K562 (cell line): Measurements from ENCODE around the gene ECHDC3. TPM values are rescaled to one million over a fixed set of nuclear protein-coding genes. Genes with fewer than 3 reads are reported as not detected.
A peak's percentile ranks its signal among the peaks of the same experiment; 100 is the strongest.

Source experiments
- ATAC-seq: fragments of 200-7000 bp; cut with Tn5 transposase; 3 replicates; pipeline ENCODE4 v1.9.1; 2020; ENCODE audit warnings: moderate library complexity
- BruUV-seq: library from RNA; stranded (reverse); fragments of 400-500 nt; replicated peaks from 2 replicates; lab custom pipeline; 2021; lab: Mats Ljungman, UMichigan
- CTCF ChIA-PET: fragments of 300-600 bp; formaldehyde crosslinking; extraction: SDS; loops from one replicate; lab custom pipeline; 2021; ENCODE audit warnings: low intra/inter-chr PET ratio; lab: Yijun Ruan, JAX
- POLR2A ChIA-PET: fragments of 300-600, 350-650 bp; sonication (Branson Sonifier 250); formaldehyde crosslinking; extraction: SDS; loops from one replicate; lab custom pipeline; 2021; ENCODE audit warnings: antibody characterized with exemption, inconsistent platforms; lab: Yijun Ruan, JAX
- DNase-seq, 4 experiments: peaks; one replicate each; pipeline versions ENCODE4 v3.0.0 to v3.0.0-alpha.2; 2011 to 2018; ENCODE audit warnings: low spot score in 3 of 4, mixed read lengths in 3 of 4; ENCODE audit errors: extremely low read depth in 1 of 4
- FAIRE-seq: peaks from 2 replicates; lab custom pipeline; 2011; peaks lifted over from hg19 to GRCh38; lab: Jason Lieb, UNC
- H2AFZ ChIP-seq: 2 replicates; pipeline ENCODE4 v1.6.0; 2011; ENCODE audit warnings: low read depth, low read length, control low read depth, inconsistent platforms
- H3K27ac ChIP-seq: fragments of 200-600 bp; 3 replicates; pipeline ENCODE4 v1.8.0; 2011; ENCODE audit warnings: low read depth, mild to moderate bottlenecking, control low read depth, inconsistent platforms, low read length, moderate library complexity, mixed read lengths; ENCODE audit errors: extremely low read depth
- H3K27me3 ChIP-seq, 2 experiments: fragments of 300-600 bp in 1 of 2; 2 replicates in 1 of 2; 3 replicates in 1 of 2; pipeline versions ENCODE4 v1.6.0 to v1.8.0; 2011; ENCODE audit warnings: inconsistent platforms in 2 of 2, low read length in 2 of 2, mild to moderate bottlenecking in 1 of 2, mixed read lengths in 1 of 2, moderate library complexity in 1 of 2; ENCODE audit not compliant: control insufficient read depth in 2 of 2, insufficient read depth in 2 of 2
- H3K36me3 ChIP-seq: fragments of 300-600 bp; 3 replicates; pipeline ENCODE4 v1.8.0; 2011; ENCODE audit warnings: mild to moderate bottlenecking, low read length, inconsistent platforms; ENCODE audit not compliant: control insufficient read depth, insufficient read depth
- H3K4me1 ChIP-seq, 2 experiments: fragments of 200-600 bp in 1 of 2; replicated peaks in 1 of 2; 2 replicates in 1 of 2; 3 replicates in 1 of 2; pipeline versions ENCODE4 v1.5.1 to v1.8.0; 2011; ENCODE audit warnings: inconsistent platforms in 2 of 2, low read length in 2 of 2, mild to moderate bottlenecking in 1 of 2, mixed read lengths in 1 of 2, moderate library complexity in 1 of 2; ENCODE audit not compliant: control insufficient read depth in 2 of 2, insufficient read depth in 2 of 2
- H3K4me2 ChIP-seq: 2 replicates; pipeline ENCODE4 v1.6.1; 2011; ENCODE audit warnings: low read length, control low read depth, inconsistent platforms, mixed read lengths; ENCODE audit not compliant: insufficient read depth
- H3K4me3 ChIP-seq: fragments of 200-600 bp; sonication (generic), shearing (Covaris generic); 2 replicates; pipeline ENCODE4 v1.5.1; 2016; ENCODE audit warnings: control low read depth, inconsistent platforms
- H3K79me2 ChIP-seq: fragments of 200-600 bp; 3 replicates; pipeline ENCODE4 v1.8.0; 2011; ENCODE audit warnings: low read length, inconsistent platforms; ENCODE audit not compliant: control insufficient read depth, insufficient read depth
- H3K9ac ChIP-seq, 2 experiments: 2 replicates each; pipeline versions ENCODE4 v1.6.0 to v1.6.1; 2011; ENCODE audit warnings: low read depth in 2 of 2, low read length in 2 of 2, control low read depth in 1 of 2, inconsistent platforms in 1 of 2, mild to moderate bottlenecking in 1 of 2, mixed read lengths in 1 of 2; ENCODE audit not compliant: insufficient read depth in 1 of 2
- H3K9me1 ChIP-seq: one replicate; pipeline ENCODE4 v1.6.0; 2011; ENCODE audit warnings: inconsistent platforms, mild to moderate bottlenecking, low read length, moderate library complexity; ENCODE audit not compliant: control insufficient read depth, insufficient read depth
- H3K9me3 ChIP-seq: replicated peaks from 2 replicates; pipeline ENCODE4 v1.5.1; 2011; ENCODE audit warnings: low read depth, low read length, inconsistent platforms; ENCODE audit not compliant: control insufficient read depth, insufficient read depth
- H4K20me1 ChIP-seq: replicated peaks from 2 replicates; pipeline ENCODE4 v1.6.1; 2011; ENCODE audit warnings: low read length, inconsistent platforms, mixed read lengths; ENCODE audit not compliant: control insufficient read depth, insufficient read depth
- CBX2 ChIP-seq: fragments of 200-600 bp; sonication (generic); IDR thresholded peaks from one replicate; pipeline ENCODE4 v1.6.1; 2012; ENCODE audit warnings: mild to moderate bottlenecking, low read length, inconsistent platforms; ENCODE audit not compliant: insufficient read depth, poor library complexity, severe bottlenecking
- CEBPG ChIP-seq, 3 experiments: fragments of 200-800 bp in 1 of 3; sonication (Bioruptor generic) in 1 of 3; sonication (generic) in 1 of 3; formaldehyde crosslinking in 1 of 3; IDR thresholded peaks in 2 of 3; conservative IDR thresholded peaks in 1 of 3; 2 replicates each; pipeline versions ENCODE4 v1.6.1 to v1.8.0; 2016 to 2022; ENCODE audit warnings: missing compliant biosample characterization in 2 of 3, missing genetic modification characterization in 2 of 3, mild to moderate bottlenecking in 1 of 3, missing genetic modification reagents in 1 of 3
- GABPB2 ChIP-seq: fragments of 250-450 bp; sonication (Bioruptor Pico); conservative IDR thresholded peaks from 2 replicates; pipeline ENCODE4 v1.5.1; 2021; ENCODE audit warnings: mild to moderate bottlenecking
- MIER1 ChIP-seq: fragments of 450-650 bp; IDR thresholded peaks from 2 replicates; pipeline ENCODE4 v1.6.1; 2016; ENCODE audit warnings: antibody characterized with exemption, mild to moderate bottlenecking, low read depth
- NFE2 ChIP-seq: IDR thresholded peaks from 2 replicates; pipeline ENCODE4 v1.6.1; 2014; ENCODE audit warnings: antibody characterized with exemption, low read depth
- RAD21 ChIP-seq, 2 experiments: fragments of 250-450 bp in 1 of 2; fragments of 450-650 bp in 1 of 2; sonication (Bioruptor Pico) in 1 of 2; formaldehyde crosslinking in 1 of 2; IDR thresholded peaks in 1 of 2; conservative IDR thresholded peaks in 1 of 2; 2 replicates each; pipeline versions ENCODE4 v1.4.0 to v1.8.0; 2020 to 2022; ENCODE audit warnings: mild to moderate bottlenecking in 2 of 2, moderate library complexity in 1 of 2
- REST ChIP-seq, 2 experiments: fragments of 450-650 bp; formaldehyde crosslinking in 1 of 2; IDR thresholded peaks; 2 replicates each; pipeline versions ENCODE4 v1.4.0 to v1.6.1; 2014 to 2020; ENCODE audit warnings: mild to moderate bottlenecking in 2 of 2, borderline replicate concordance in 1 of 2, low read depth in 1 of 2
- SLC30A9 ChIP-seq: fragments of 250-450 bp; sonication (Bioruptor Pico); IDR thresholded peaks from 2 replicates; pipeline ENCODE4 v1.8.0; 2022; ENCODE audit warnings: mild to moderate bottlenecking, moderate library complexity
- TAF1 ChIP-seq: IDR thresholded peaks from 2 replicates; pipeline ENCODE4 v1.6.1; 2011; ENCODE audit warnings: mild to moderate bottlenecking, low read length, moderate library complexity; ENCODE audit not compliant: insufficient read depth, control insufficient read depth, severe bottlenecking; ENCODE audit errors: extremely low read depth
- ZFP30 ChIP-seq: fragments of 250-450 bp; sonication (Bioruptor Pico); IDR thresholded peaks from 2 replicates; pipeline ENCODE4 v1.8.0; 2022; ENCODE audit warnings: moderate library complexity, mild to moderate bottlenecking, inconsistent platforms, borderline replicate concordance
- ZNF282 ChIP-seq: sonication (generic); formaldehyde crosslinking; IDR thresholded peaks from 2 replicates; pipeline ENCODE4 v1.8.1; 2023; ENCODE audit warnings: missing genetic modification reagents
- ZNF436 ChIP-seq: fragments of 250-450, 450-650 bp; sonication (Bioruptor Pico); formaldehyde crosslinking; IDR thresholded peaks from 2 replicates; pipeline ENCODE4 v1.7.0; 2020; ENCODE audit warnings: mild to moderate bottlenecking
- ZNF766 ChIP-seq: fragments of 200-800 bp; sonication (Bioruptor generic); conservative IDR thresholded peaks from 2 replicates; pipeline ENCODE4 v1.6.1; 2016; ENCODE audit warnings: missing genetic modification characterization, missing compliant biosample characterization
- ZNF77 ChIP-seq: fragments of 250-450 bp; sonication (Bioruptor Pico); IDR thresholded peaks from 2 replicates; pipeline ENCODE4 v1.5.0; 2020
- ZNF780A ChIP-seq: fragments of 250-450 bp; sonication (Bioruptor Pico); IDR thresholded peaks from 2 replicates; pipeline ENCODE4 v1.5.0; 2021; ENCODE audit warnings: mild to moderate bottlenecking
- WGBS: fragments of 100-300 bp; shearing (Covaris generic); methylation state at CpG from one replicate; pipeline ENCODE4 v1.1.6; 2016; ENCODE audit warnings: low coverage, mixed read lengths; ENCODE audit not compliant: insufficient coverage; ENCODE audit errors: missing lambda C conversion rate; 5-methylcytosine and 5-hydroxymethylcytosine counted together
- in situ Hi-C: fragments of 300-500 bp; cut with MboI; formaldehyde crosslinking; loops from 4 replicates; pipeline ENCODE4 v1.15.0; 2018; ENCODE audit warnings: inconsistent platforms, mixed read lengths
- intact Hi-C: fragments of 100-400 bp; cut with micrococcal nuclease; formaldehyde crosslinking; loops from 2 replicates; pipeline ENCODE4 v1.14.2; 2022
- polyA plus RNA-seq, 8 experiments: library from polyadenylated mRNA; depleted of rRNA in 4 of 8; stranded (reverse) in 5 of 8; unstranded in 3 of 8; fragments of >200 nt; fragmentation: Nextera tagmentation in 2 of 8; fragmentation: Illumina TruSeq in 1 of 8; extraction: Ambion mirVana in 2 of 8; extraction: Trizol in 1 of 8; gene quantifications; 2 replicates each; pipeline versions ENCODE4 v1.2.1 to v1.2.3, GENCODE V29; 2011 to 2014; ENCODE audit warnings: inconsistent platforms in 1 of 8, missing spikeins in 1 of 8
- total RNA-seq, 7 experiments: library from RNA; depleted of rRNA in 6 of 7; stranded (reverse); fragments of >200 nt in 6 of 7; fragmentation: Illumina TruSeq in 2 of 7; extraction: Trizol in 2 of 7; gene quantifications; 2 replicates each; pipeline versions ENCODE4 v1.2.1 to v1.2.3, GENCODE V29; 2011 to 2021; ENCODE audit warnings: low replicate concordance in 1 of 7

The ECHDC3 gene
- total and polyA plus RNA-seq, 9 of the 15 experiments (the other 6 are each of a cell fraction or from before 2014, with no cell fraction given): 0.53 to 21.9 (median 15.7) TPM

DNA sequence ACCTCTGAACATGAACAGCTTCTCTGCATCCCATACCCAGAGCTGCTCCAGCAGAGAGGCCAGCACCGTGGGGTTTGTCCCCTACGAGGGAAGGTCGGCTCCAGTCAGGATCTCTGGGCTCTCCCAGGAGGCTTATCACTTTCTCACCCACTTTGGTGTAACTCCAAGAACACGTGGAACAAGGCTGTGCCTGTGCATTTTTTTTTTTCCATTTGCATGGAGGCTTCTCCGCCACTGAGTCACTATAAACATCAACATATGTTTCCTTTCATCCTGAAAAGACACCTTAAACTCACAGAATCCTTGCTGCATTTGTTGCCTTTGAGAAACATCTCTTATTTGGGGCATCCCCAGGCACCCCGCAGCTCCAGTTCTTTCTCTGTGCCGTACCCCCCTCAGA lies 29.4 kb upstream of the ECHDC3 start:
- BruUV-seq: no TSS peak
- DNase-seq (no peak), ATAC-seq (no peak; the same call in 2 of the 3 replicates), FAIRE-seq (no peak)
- H3K9me3 ChIP-seq: peaks cover 3% of the 10 kb centered on the region; the same call in 1 of the 2 replicates
- peak overlapping the region; percentile 16; the same call in 1 of the 2 replicates for H3K4me2 ChIP-seq
- H3K4me3 ChIP-seq: no peak overlapping the region
- no peaks in the 10 kb centered on the region for H3K79me2 ChIP-seq
- H3K27ac ChIP-seq: no peak overlapping the region
- peak overlapping the region; percentile 81 for H2AFZ ChIP-seq
- H4K20me1 ChIP-seq: no peaks in the 10 kb centered on the region
- intact Hi-C loops (no loop called here), in situ Hi-C loops (no loop called here)
- no peaks in the 10 kb centered on the region for H3K27me3 ChIP-seq
- H3K9ac ChIP-seq: peak overlapping the region in 1 of 2 experiments; percentile 53; a peak in 2 of 4 replicates
- WGBS: 41% methylated on average over 7 of the region's 7 CpGs
- CTCF ChIA-PET: no interaction called here
- peaks cover 45 to 51% of the 10 kb centered on the region in 2 experiments for H3K4me1 ChIP-seq
- no peaks in the 10 kb centered on the region for H3K9me1 ChIP-seq
- POLR2A ChIA-PET: no interaction called here
- no peaks in the 10 kb centered on the region for H3K36me3 ChIP-seq
- TF ChIP-seq MIER1: no peak
- TF ChIP-seq GABPB2 (CRISPR knock-in tag): no peak
- TF ChIP-seq ZNF77 (CRISPR knock-in tag): no peak
- no peak for TF ChIP-seq NFE2
- TF ChIP-seq ZNF766 (CRISPR knock-in tag): no peak
- TF ChIP-seq TAF1: no peak
- TF ChIP-seq ZNF436 (CRISPR knock-in tag): no peak
- TF ChIP-seq CBX2: no peak
- no peak for TF ChIP-seq CEBPG (CRISPR knock-in tag; IDR thresholded peaks at IDR 0.05)
- no peak for TF ChIP-seq CEBPG (tag; conservative IDR thresholded peaks at IDR 0.05 in 1 of 2, IDR thresholded peaks at IDR 0.05 in 1 of 2)
- TF ChIP-seq RAD21 (CRISPR knock-in tag; conservative IDR thresholded peaks at IDR 0.05 in 1 of 2, IDR thresholded peaks at IDR 0.05 in 1 of 2): no peak
- no peak for TF ChIP-seq SLC30A9 (CRISPR knock-in tag)
- TF ChIP-seq REST (IDR thresholded peaks at IDR 0.05; ENCODE audit: borderline replicate concordance): no peak
- no peak for TF ChIP-seq REST (CRISPR knock-in tag; IDR thresholded peaks at IDR 0.05; ENCODE audit: low read depth)
- TF ChIP-seq ZNF282 (CRISPR knock-in tag): no peak
- no peak for TF ChIP-seq ZNF780A (CRISPR knock-in tag)
- TF ChIP-seq ZFP30 (CRISPR knock-in tag): no peak
